Brain microvascular endothelial cell (primary cell): ENCODE data around the gene OR13C8.
"Not testable (repeated sequence)": the region's sequence is repeated elsewhere in the genome, so short reads cannot be mapped to it uniquely, and the experiment has no call there.

Experiments
- DNase-seq: peaks from one replicate; pipeline ENCODE4 v3.0.0-alpha.2; 2020
- H3K27ac ChIP-seq: fragments of 250-450 bp; sonication (Bioruptor Pico); 2 replicates; pipeline ENCODE4 v1.5.1; 2020; ENCODE audit warnings: mild to moderate bottlenecking, moderate library complexity
- H3K27me3 ChIP-seq: fragments of 250-450 bp; sonication (Bioruptor Pico); replicated peaks from 2 replicates; pipeline ENCODE4 v1.5.1; 2020; ENCODE audit warnings: mild to moderate bottlenecking
- H3K36me3 ChIP-seq: fragments of 250-450 bp; sonication (Bioruptor Pico); replicated peaks from 2 replicates; pipeline ENCODE4 v1.5.1; 2020; ENCODE audit warnings: mild to moderate bottlenecking
- H3K4me3 ChIP-seq: 2 replicates; pipeline ENCODE4 v1.5.1; 2011; ENCODE audit warnings: low read depth, mild to moderate bottlenecking, control low read depth, low read length, moderate library complexity
- CTCF ChIP-seq: IDR thresholded peaks from 2 replicates; pipeline ENCODE4 v1.5.1; 2011; ENCODE audit warnings: low read depth, mild to moderate bottlenecking, moderate library complexity, low read length, control low read depth, inconsistent platforms; ENCODE audit errors: missing control alignments
- in situ Hi-C: cut with HindIII; loops from 2 replicates; pipeline ENCODE4 v1.10.0; 2017; ENCODE audit warnings: low sequenced_read_pairs, low pct_ligation_motif_present

The OR13C8 gene

GRCh38 chr9:104568868-104569267 is at the start of gene OR13C8:
TSS of gene OR13C8 (plus strand) at chr9:104569168. CDS start at chr9:104569168, 0 bp downstream.
- Histone ChIP-seq H3K27ac (no peak within 1 kb of the TSS), H3K36me3 (no peaks in the 10 kb centered on the region), H3K27me3 (no peaks in the 10 kb centered on the region), H3K4me3 (no peak within 1 kb of the TSS)
- in situ Hi-C loops = no loop called here
- no peak for DNase-seq
- no peak for TF ChIP-seq CTCF

GRCh38 chr9:104520241-104520640 is 48.7 kb upstream of the OR13C8 start:
- H3K4me3 ChIP-seq, H3K27ac ChIP-seq, DNase-seq, H3K36me3 ChIP-seq, in situ Hi-C loops, H3K27me3 ChIP-seq: not testable (repeated sequence)

GRCh38 chr9:104527109-104527508 is 41.9 kb upstream of the OR13C8 start, which contains the start of gene OR13C4:
TSS of gene OR13C4 (minus strand) at chr9:104527209. CDS start at chr9:104527209, 0 bp downstream.
- Histone ChIP-seq H3K4me3 (no peak within 1 kb of the TSS), H3K27me3 (no peaks in the 10 kb centered on the region), H3K36me3 (no peaks in the 10 kb centered on the region), H3K27ac (no peak within 1 kb of the TSS)
- no peak for DNase-seq
- no peak for TF ChIP-seq CTCF
- in situ Hi-C loops = no loop called here

GRCh38 chr9:104536756-104537155 is 32.2 kb upstream of the OR13C8 start, which contains the start of gene OR13C3:
TSS of gene OR13C3 (minus strand) at chr9:104536856. CDS start at chr9:104536723, 133 bp downstream.
- no peak within 1 kb of the TSS for H3K27ac ChIP-seq
- H3K27me3 ChIP-seq = no peaks in the 10 kb centered on the region
- H3K4me3 ChIP-seq = no peak within 1 kb of the TSS
- H3K36me3 ChIP-seq = no peaks in the 10 kb centered on the region
- in situ Hi-C loops = no loop called here
- TF ChIP-seq CTCF = no peak
- no peak for DNase-seq

- no peak overlapping the region for H3K4me3 ChIP-seq
- no peaks in the 10 kb centered on the region for H3K36me3 ChIP-seq
- no peak overlapping the region for H3K27ac ChIP-seq
- DNase-seq = no peak
- no peak for TF ChIP-seq CTCF
- no peaks in the 10 kb centered on the region for H3K27me3 ChIP-seq
- in situ Hi-C loops = no loop called here
Measured at GRCh38 chr9:104539275-104539674, 29.7 kb upstream of the OR13C8 start.

DNA sequence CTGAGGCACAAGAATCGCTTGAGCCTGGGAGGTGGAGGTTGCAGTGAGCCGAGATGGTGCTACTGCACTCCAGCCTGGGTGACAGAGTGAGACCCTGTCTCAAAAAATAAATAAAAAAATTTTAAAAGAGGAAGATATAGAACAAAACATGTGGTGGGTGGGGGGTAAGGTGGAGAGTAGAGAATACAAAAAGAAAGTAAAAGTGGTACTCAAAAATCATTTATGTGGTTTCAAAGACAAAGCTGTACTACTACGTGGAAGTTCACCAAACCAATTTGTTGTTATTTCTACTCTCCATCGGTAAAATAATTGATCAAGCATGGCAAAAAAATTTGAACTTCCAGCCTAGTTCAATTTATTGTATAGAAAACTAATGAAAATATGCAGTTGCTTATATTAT is 24.3 kb upstream of the OR13C8 start:
- H3K4me3 ChIP-seq = no peak overlapping the region
- in situ Hi-C loops = no loop called here
- H3K27me3 ChIP-seq = no peaks in the 10 kb centered on the region
- H3K36me3 ChIP-seq = no peaks in the 10 kb centered on the region
- H3K27ac ChIP-seq = no peak overlapping the region
- no peak for DNase-seq
- TF ChIP-seq CTCF = no peak
